H9 (cell line): Measurements from ENCODE around the gene EZH2. TPM values are rescaled to one million over a fixed set of nuclear protein-coding genes. Genes with fewer than 3 reads are reported as not detected.
A peak's percentile ranks its signal among the peaks of the same experiment; 100 is the strongest.

Source experiments
- DNase-seq: peaks from one replicate; pipeline ENCODE4 v3.0.0-alpha.2; 2017
- H2AFZ ChIP-seq: one replicate; pipeline ENCODE4 v1.6.1; 2013; ENCODE audit warnings: mild to moderate bottlenecking, low read length, control low read depth, moderate library complexity
- H2AK5ac ChIP-seq: 2 replicates; pipeline ENCODE4 v1.6.1; 2013; ENCODE audit warnings: low read length, control low read depth, mixed read lengths; ENCODE audit not compliant: insufficient read length
- H2BK120ac ChIP-seq: one replicate; pipeline ENCODE4 v1.6.1; 2013; ENCODE audit warnings: low read depth, mild to moderate bottlenecking, low read length, control low read depth, inconsistent platforms; ENCODE audit not compliant: poor library complexity, severe bottlenecking
- H2BK12ac ChIP-seq: 2 replicates; pipeline ENCODE4 v1.6.1; 2013; ENCODE audit warnings: low read length, control low read depth, mixed read lengths, low read depth; ENCODE audit not compliant: insufficient read length
- H2BK15ac ChIP-seq: 2 replicates; pipeline ENCODE4 v1.6.1; 2013; ENCODE audit warnings: low read depth, low read length, control low read depth
- H2BK20ac ChIP-seq: one replicate; pipeline ENCODE4 v1.6.1; 2013; ENCODE audit warnings: low read depth, mild to moderate bottlenecking, low read length, control low read depth, inconsistent platforms; ENCODE audit not compliant: poor library complexity, severe bottlenecking
- H2BK5ac ChIP-seq: 2 replicates; pipeline ENCODE4 v1.6.1; 2013; ENCODE audit warnings: low read length, control low read depth, mixed read lengths; ENCODE audit not compliant: insufficient read length
- H3K14ac ChIP-seq: 2 replicates; pipeline ENCODE4 v1.6.1; 2013; ENCODE audit warnings: low read length, control low read depth; ENCODE audit not compliant: insufficient read depth
- H3K18ac ChIP-seq: 2 replicates; pipeline ENCODE4 v1.6.1; 2013; ENCODE audit warnings: low read depth, mild to moderate bottlenecking, mixed read lengths, low read length, control low read depth; ENCODE audit not compliant: insufficient read length
- H3K23ac ChIP-seq: 2 replicates; pipeline ENCODE4 v1.6.1; 2013; ENCODE audit warnings: low read length, control low read depth, mixed read lengths, low read depth; ENCODE audit not compliant: insufficient read length
- H3K23me2 ChIP-seq: 2 replicates; pipeline ENCODE4 v1.6.1; 2013; ENCODE audit warnings: low read depth, mild to moderate bottlenecking, mixed read lengths, low read length, control low read depth; ENCODE audit not compliant: insufficient read length, poor library complexity, severe bottlenecking
- H3K27ac ChIP-seq: 2 replicates; pipeline ENCODE4 v1.5.1; 2013; ENCODE audit warnings: low read length, control low read depth, mixed read lengths, low read depth; ENCODE audit not compliant: insufficient read length
- H3K27me3 ChIP-seq: 2 replicates; pipeline ENCODE4 v1.6.1; 2013; ENCODE audit warnings: low read length, control low read depth, inconsistent platforms; ENCODE audit not compliant: insufficient read depth
- H3K4ac ChIP-seq: 2 replicates; pipeline ENCODE4 v1.6.1; 2013; ENCODE audit warnings: low read depth, mild to moderate bottlenecking, control low read depth, inconsistent platforms, low read length, moderate library complexity
- H3K4me1 ChIP-seq: 2 replicates; pipeline ENCODE4 v1.6.1; 2013; ENCODE audit warnings: low read length, control low read depth, inconsistent platforms; ENCODE audit not compliant: insufficient read depth
- H3K4me2 ChIP-seq: 2 replicates; pipeline ENCODE4 v1.6.1; 2013; ENCODE audit warnings: low read length, control low read depth, mixed read lengths; ENCODE audit not compliant: insufficient read length, insufficient read depth
- H3K56ac ChIP-seq: 2 replicates; pipeline ENCODE4 v1.6.1; 2013; ENCODE audit warnings: low read depth, mild to moderate bottlenecking, mixed read lengths, low read length, control low read depth; ENCODE audit not compliant: insufficient read length
- H3K79me1 ChIP-seq: 2 replicates; pipeline ENCODE4 v1.6.1; 2013; ENCODE audit warnings: low read depth, mild to moderate bottlenecking, moderate library complexity, low read length, control low read depth, inconsistent platforms; ENCODE audit not compliant: insufficient read depth, poor library complexity, severe bottlenecking
- H3K79me2 ChIP-seq: 2 replicates; pipeline ENCODE4 v1.6.1; 2013; ENCODE audit warnings: low read length, control low read depth, inconsistent platforms; ENCODE audit not compliant: insufficient read depth
- H3K9ac ChIP-seq: 2 replicates; pipeline ENCODE4 v1.6.1; 2013; ENCODE audit warnings: low read length, control low read depth, mixed read lengths; ENCODE audit not compliant: insufficient read length; ENCODE audit errors: extremely low read depth
- H3K9me3 ChIP-seq: one replicate; pipeline ENCODE4 v1.6.1; 2013; ENCODE audit warnings: low read depth, low read length, inconsistent platforms; ENCODE audit not compliant: control insufficient read depth
- H3T11ph ChIP-seq: one replicate; pipeline ENCODE4 v1.6.1; 2013; ENCODE audit warnings: mild to moderate bottlenecking, low read length, control low read depth, inconsistent platforms
- H4K20me1 ChIP-seq: one replicate; pipeline ENCODE4 v1.6.1; 2013; ENCODE audit not compliant: control insufficient read depth, insufficient read length, insufficient read depth
- H4K5ac ChIP-seq: 2 replicates; pipeline ENCODE4 v1.6.1; 2013; ENCODE audit warnings: low read depth, mild to moderate bottlenecking, mixed read lengths, low read length, control low read depth; ENCODE audit not compliant: insufficient read length
- H4K8ac ChIP-seq: replicated peaks from 2 replicates; pipeline ENCODE4 v1.6.1; 2013; ENCODE audit warnings: low read length, control low read depth, mixed read lengths, low read depth; ENCODE audit not compliant: insufficient read length
- H4K91ac ChIP-seq: 2 replicates; pipeline ENCODE4 v1.6.1; 2013; ENCODE audit warnings: low read depth, mild to moderate bottlenecking, moderate library complexity, mixed read lengths, low read length, control low read depth; ENCODE audit not compliant: insufficient read length
- H3K27ac Mint-ChIP-seq, 3 experiments: 2 replicates in 2 of 3; 3 replicates in 1 of 3; pipeline ENCODE4 v1.8.0; 2020 to 2021; ENCODE audit warnings: mixed read lengths in 3 of 3, mild to moderate bottlenecking in 1 of 3, moderate library complexity in 1 of 3
- H3K27me3 Mint-ChIP-seq: 2 replicates; pipeline ENCODE4 v1.8.0; 2021; ENCODE audit warnings: low read depth, mild to moderate bottlenecking, moderate library complexity, mixed read lengths
- H3K36me3 Mint-ChIP-seq, 3 experiments: 2 replicates in 2 of 3; 3 replicates in 1 of 3; pipeline ENCODE4 v1.8.0; 2020 to 2021; ENCODE audit warnings: low read depth in 3 of 3, mixed read lengths in 3 of 3; ENCODE audit not compliant: insufficient read depth in 1 of 3
- H3K4me1 Mint-ChIP-seq, 2 experiments: 2 replicates each; pipeline ENCODE4 v1.8.0; 2020; ENCODE audit warnings: mixed read lengths in 2 of 2
- H3K4me3 Mint-ChIP-seq, 2 experiments: 2 replicates in 1 of 2; 3 replicates in 1 of 2; pipeline ENCODE4 v1.8.0; 2020 to 2021; ENCODE audit warnings: mild to moderate bottlenecking in 2 of 2, mixed read lengths in 2 of 2, moderate library complexity in 1 of 2
- H3K9me3 Mint-ChIP-seq, 2 experiments: 2 replicates in 1 of 2; 3 replicates in 1 of 2; pipeline ENCODE4 v1.8.0; 2020; ENCODE audit warnings: mild to moderate bottlenecking in 2 of 2, mixed read lengths in 2 of 2, moderate library complexity in 1 of 2
- WGBS: extraction: QIAGEN DNeasy Blood & Tissue Kit; methylation state at CpG from one replicate; pipeline ENCODE4 v1.1.7; 2013; ENCODE audit warnings: missing lambda C conversion rate, low lambda C conversion rate, mixed read lengths; ENCODE audit not compliant: insufficient read length; ENCODE audit errors: extremely low coverage; 5-methylcytosine and 5-hydroxymethylcytosine counted together
- total RNA-seq: library from RNA; stranded (reverse); gene quantifications from 2 replicates; pipeline ENCODE4 v1.2.1, GENCODE V29; 2021
- TF ChIP-seq, protein P1 (sequence below): fragments of 200-600 bp; sonication (generic); conservative IDR thresholded peaks from 3 replicates; pipeline ENCODE4 v1.8.0; 2021; ENCODE audit warnings: antibody characterized with exemption, mild to moderate bottlenecking

The EZH2 gene
- total RNA-seq, 1 experiment from 2014 or later = 41.3 TPM

DNA sequence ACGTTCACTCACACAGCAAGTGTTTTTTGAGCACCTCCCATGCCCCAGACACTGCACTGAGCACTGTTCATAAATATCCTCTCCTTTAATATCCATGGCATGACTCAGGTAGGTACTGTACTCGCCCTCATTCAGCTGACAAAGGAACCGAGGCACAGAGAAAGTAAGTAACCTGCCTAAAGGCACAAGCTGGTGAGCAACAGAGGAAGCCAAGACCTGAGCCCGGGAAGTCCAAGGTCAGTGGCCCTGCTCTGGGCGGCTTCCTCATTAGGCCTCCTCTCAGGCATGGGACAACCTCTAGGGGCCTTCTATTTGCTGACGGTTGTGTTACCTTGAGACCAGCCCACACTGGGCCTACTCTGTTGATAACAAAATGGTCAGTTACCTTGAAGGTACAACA, 45.1 kb upstream of the EZH2 start:
- 0 out of 2 replicates have a peak overlapping the region, but pooled peaks have one; percentile 80 for H2BK15ac ChIP-seq
- H2BK12ac ChIP-seq = no peak overlapping the region
- no peak overlapping the region for H3K56ac ChIP-seq
- Mint-ChIP-seq H3K27ac (peak overlapping the region in 2 of 3 experiments; percentile 55 to 85; a peak in 3 of 7 replicates), H3K4me3 (no peak overlapping the region), H3K36me3 (peaks cover 0 to 5% (median 0%) of the 10 kb centered on the region in 3 experiments; a peak in 1 of 7 replicates), H3K9me3 (no peaks in the 10 kb centered on the region), H3K4me1 (peaks cover 0 to 7% of the 10 kb centered on the region in 2 experiments; a peak in 2 of 4 replicates), H3K27me3 (no peaks in the 10 kb centered on the region; the same call in 1 of the 2 replicates)
- no peak for DNase-seq
- no peak overlapping the region; the same call in 1 of the 2 replicates for H3K4ac ChIP-seq
- no peak overlapping the region for H3K9ac ChIP-seq
- H3K23me2 ChIP-seq = no peaks in the 10 kb centered on the region
- no peak overlapping the region for H4K8ac ChIP-seq
- H3K4me2 ChIP-seq = no peak overlapping the region
- no peak overlapping the region for H3K23ac ChIP-seq
- H3K79me2 ChIP-seq = no peaks in the 10 kb centered on the region
- no peaks in the 10 kb centered on the region for H3K27me3 ChIP-seq
- H3K79me1 ChIP-seq = no peaks in the 10 kb centered on the region
- no peaks in the 10 kb centered on the region for H3K9me3 ChIP-seq
- no peak overlapping the region for H4K91ac ChIP-seq
- no peak overlapping the region for H2BK5ac ChIP-seq
- H2AK5ac ChIP-seq = no peak overlapping the region
- no peak overlapping the region; the same call in 1 of the 2 replicates for H3K14ac ChIP-seq
- no peak overlapping the region for H2BK120ac ChIP-seq
- H4K20me1 ChIP-seq = no peaks in the 10 kb centered on the region
- no peak overlapping the region for H3T11ph ChIP-seq
- WGBS = no CpG with 5 or more reads among the region's 6 CpGs
- H2BK20ac ChIP-seq = no peak overlapping the region
- peak overlapping the region; percentile 25 for H3K18ac ChIP-seq
- H3K4me1 ChIP-seq = no peaks in the 10 kb centered on the region; the same call in 1 of the 2 replicates
- no peak overlapping the region for H4K5ac ChIP-seq
- TF ChIP-seq, protein P1, sequence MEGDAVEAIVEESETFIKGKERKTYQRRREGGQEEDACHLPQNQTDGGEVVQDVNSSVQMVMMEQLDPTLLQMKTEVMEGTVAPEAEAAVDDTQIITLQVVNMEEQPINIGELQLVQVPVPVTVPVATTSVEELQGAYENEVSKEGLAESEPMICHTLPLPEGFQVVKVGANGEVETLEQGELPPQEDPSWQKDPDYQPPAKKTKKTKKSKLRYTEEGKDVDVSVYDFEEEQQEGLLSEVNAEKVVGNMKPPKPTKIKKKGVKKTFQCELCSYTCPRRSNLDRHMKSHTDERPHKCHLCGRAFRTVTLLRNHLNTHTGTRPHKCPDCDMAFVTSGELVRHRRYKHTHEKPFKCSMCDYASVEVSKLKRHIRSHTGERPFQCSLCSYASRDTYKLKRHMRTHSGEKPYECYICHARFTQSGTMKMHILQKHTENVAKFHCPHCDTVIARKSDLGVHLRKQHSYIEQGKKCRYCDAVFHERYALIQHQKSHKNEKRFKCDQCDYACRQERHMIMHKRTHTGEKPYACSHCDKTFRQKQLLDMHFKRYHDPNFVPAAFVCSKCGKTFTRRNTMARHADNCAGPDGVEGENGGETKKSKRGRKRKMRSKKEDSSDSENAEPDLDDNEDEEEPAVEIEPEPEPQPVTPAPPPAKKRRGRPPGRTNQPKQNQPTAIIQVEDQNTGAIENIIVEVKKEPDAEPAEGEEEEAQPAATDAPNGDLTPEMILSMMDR = no peak
- H2AFZ ChIP-seq = no peak overlapping the region
- no peak overlapping the region for H3K27ac ChIP-seq
